Lung (tissue), 12 donors: Measurements from ENCODE around the gene DST. TPM values are rescaled to one million over a fixed set of nuclear protein-coding genes. Genes with fewer than 3 reads are reported as not detected.

Experiments used
- ATAC-seq: fragments of 200-7000 bp; cut with Tn5 transposase; one replicate; pipeline ENCODE4 v1.9.1; 2020; ENCODE audit warnings: moderate number of reproducible peaks; ENCODE audit not compliant: insufficient read depth, low FRiP score
- DNase-seq, 3 donors: peaks; one replicate each; pipeline ENCODE4 v3.0.0-alpha.2; 2013 to 2017
- H3K27ac ChIP-seq, 2 donors: one replicate each; pipeline ENCODE4 v1.5.1; 2013; ENCODE audit warnings: mild to moderate bottlenecking in 2 of 2, moderate library complexity in 2 of 2, control low read depth in 1 of 2, inconsistent platforms in 1 of 2, low read depth in 1 of 2, low read length in 1 of 2
- H3K27me3 ChIP-seq, 3 donors: one replicate each; pipeline ENCODE4 v1.5.1; 2013; ENCODE audit warnings: low read length in 2 of 3; ENCODE audit not compliant: control insufficient read depth in 3 of 3, insufficient read depth in 3 of 3
- H3K36me3 ChIP-seq, 4 donors: one replicate each; pipeline ENCODE4 v1.5.1; 2013; ENCODE audit warnings: low read length in 4 of 4, mild to moderate bottlenecking in 1 of 4, moderate library complexity in 1 of 4; ENCODE audit not compliant: control insufficient read depth in 4 of 4, insufficient read depth in 4 of 4
- H3K4me1 ChIP-seq, 5 donors: one replicate each; pipeline ENCODE4 v1.5.1; 2013; ENCODE audit warnings: low read length in 5 of 5, mild to moderate bottlenecking in 2 of 5, moderate library complexity in 1 of 5; ENCODE audit not compliant: control insufficient read depth in 5 of 5, insufficient read depth in 5 of 5
- H3K4me3 ChIP-seq: one replicate; pipeline ENCODE4 v1.5.1; 2013; ENCODE audit warnings: mild to moderate bottlenecking, control low read depth, moderate library complexity
- H3K9ac ChIP-seq, 2 donors: one replicate each; pipeline ENCODE4 v1.5.1; 2013; ENCODE audit warnings: low read length in 2 of 2, control low read depth in 1 of 2; ENCODE audit not compliant: insufficient read depth in 1 of 2
- H3K9me3 ChIP-seq, 4 donors: one replicate each; pipeline ENCODE4 v1.5.1; 2013; ENCODE audit warnings: low read length in 3 of 4, mild to moderate bottlenecking in 1 of 4, moderate library complexity in 1 of 4; ENCODE audit not compliant: control insufficient read depth in 4 of 4, insufficient read depth in 3 of 4
- CTCF ChIP-seq: IDR thresholded peaks from 2 replicates; pipeline ENCODE4 v1.5.1; 2012; ENCODE audit warnings: mild to moderate bottlenecking; ENCODE audit errors: control extremely low read depth, extremely low read depth
- WGBS, 2 donors: extraction: QIAGEN DNeasy Blood & Tissue Kit; methylation state at CpG; one replicate each; pipeline ENCODE4 v1.1.7; 2013; 5-methylcytosine and 5-hydroxymethylcytosine counted together
- polyA plus RNA-seq, 2 donors: library from polyadenylated mRNA; stranded (reverse); fragments of 200-250 nt; gene quantifications; one replicate each; pipeline ENCODE4 v1.2.1, GENCODE V29; 2013
- total RNA-seq, 2 donors: library from RNA; depleted of rRNA in 1 of 2; stranded (reverse); fragments of >200 nt in 1 of 2; gene quantifications; one replicate each; pipeline ENCODE4 v1.2.1, GENCODE V29; 2014 to 2021
- donor health status: control.
- donor health status: control.
- donor health status: Bipolar disorder and iron deficiency.
- donor health status: healthy.
- donor health status: DM: yes; HTN: yes; CAD: no.

Gene DST
- total and polyA plus RNA-seq, 4 donors, result 40.7 to 835 (median 201) TPM

GRCh38 chr6:56650191-56650590 is 7.5 kb upstream of the DST start:
- TF ChIP-seq CTCF, result no peak
- 90 to 97% methylated on average over 1 of the region's 1 CpG for WGBS, 2 donors
- Histone ChIP-seq H3K9ac (no peak overlapping the region), H3K27me3 (no peaks in the 10 kb centered on the region), H3K4me1 (peaks cover 0 to 35% (median 13%) of the 10 kb centered on the region in 5 donors), H3K4me3 (no peak overlapping the region), H3K27ac (peak overlapping the region in 1 of 2 donors; percentile 53), H3K36me3 (peaks cover 0 to 18% (median 10%) of the 10 kb centered on the region in 4 donors), H3K9me3 (no peaks in the 10 kb centered on the region)
- DNase-seq (no peak), ATAC-seq (no peak)

GRCh38 chr6:56649782-56650181 is 7.1 kb upstream of the DST start:
- Histone ChIP-seq H3K27ac (peak overlapping the region; percentile 55 to 60), H3K4me3 (no peak overlapping the region), H3K36me3 (peaks cover 1 to 22% (median 12%) of the 10 kb centered on the region in 4 donors), H3K27me3 (no peaks in the 10 kb centered on the region), H3K4me1 (peaks cover 0 to 31% (median 13%) of the 10 kb centered on the region in 5 donors), H3K9ac (no peak overlapping the region), H3K9me3 (no peaks in the 10 kb centered on the region)
- no peak for ATAC-seq
- WGBS, 2 donors, result 87 to 88% methylated on average over 3 of the region's 3 CpGs
- no peak for TF ChIP-seq CTCF
- no peak for DNase-seq

GRCh38 chr6:56649053-56649769 is 6.5 kb upstream of the DST start:
- Histone ChIP-seq H3K9ac (no peak overlapping the region), H3K9me3 (no peaks in the 10 kb centered on the region), H3K4me1 (peaks cover 0 to 28% (median 13%) of the 10 kb centered on the region in 5 donors), H3K36me3 (peaks cover 1 to 26% (median 13%) of the 10 kb centered on the region in 4 donors), H3K27ac (peak overlapping the region in 1 of 2 donors; percentile 60), H3K4me3 (no peak overlapping the region), H3K27me3 (no peaks in the 10 kb centered on the region)
- no peak for ATAC-seq
- TF ChIP-seq CTCF, result no peak
- WGBS, 2 donors, result 3 to 18% methylated on average over 1 of the region's 1 CpG
- DNase-seq, result peak in 2 of 3 donors; percentile 76 to 81
